ENCODE results near the gene INPP5A. TPM values are rescaled to one million over a fixed set of nuclear protein-coding genes. Genes with fewer than 3 reads are reported as not detected.

INPP5A gene
- total RNA-seq, 2 donors from 2014 or later: 74.4 to 95.3 TPM

- intact Hi-C loops (cut with DNase I): no loop called here
- peak in 1 of 2 donors; percentile 2 for ATAC-seq
Observed at GRCh38 chr10:132626761-132627665, 89.4 kb downstream of the INPP5A start.

GRCh38 chr10:132627666-132628531 is 90.3 kb downstream of the INPP5A start:
- intact Hi-C loops (cut with DNase I): no loop called here
- DNase-seq: peak; percentile 58
- peak; percentile 7 to 10 for ATAC-seq

More at GRCh38 chr10:132626761-132627665, 89.4 kb downstream of the INPP5A start:
- DNase-seq: no peak

GRCh38 chr10:132628966-132629900 is 91.6 kb downstream of the INPP5A start:
- DNase-seq (peak; percentile 18), ATAC-seq (no peak)
- intact Hi-C loops (cut with DNase I): no loop called here

- ATAC-seq (no peak), DNase-seq (peak; percentile 0)
- intact Hi-C loops (cut with DNase I): loop anchor here (5.0 to 10.0 kb wide), 4 partner anchors 38 to 113 kb away; partner anchors contain the start of gene INPP5A (in 1 of the 2)
Observed at GRCh38 chr10:132630156-132630555, 92.6 kb downstream of the INPP5A start.

GRCh38 chr10:132630666-132631337 is 93.2 kb downstream of the INPP5A start:
- intact Hi-C loops (cut with DNase I): loop anchor here (5.0 to 10.0 kb wide), 4 partner anchors 39 to 114 kb away; partner anchors contain the start of gene INPP5A (in 1 of the 2)
- peak; percentile 88 for DNase-seq
- ATAC-seq: peak; percentile 45 to 74

- intact Hi-C loops (cut with DNase I): loop anchor here (5.0 to 10.0 kb wide), 4 partner anchors 39 to 114 kb away; partner anchors contain the start of gene INPP5A (in 1 of the 2)
- DNase-seq: peak; percentile 78
- peak; percentile 84 for ATAC-seq
Observed at GRCh38 chr10:132631338-132631735, 93.8 kb downstream of the INPP5A start.

- DNase-seq (peak; percentile 74), ATAC-seq (peak; percentile 73 to 77)
- intact Hi-C loops (cut with DNase I): loop anchor here (5.0 to 10.0 kb wide), 4 partner anchors 40 to 115 kb away; partner anchors contain the start of gene INPP5A (in 1 of the 2)
Observed at GRCh38 chr10:132632091-132632561, 94.5 kb downstream of the INPP5A start.

GRCh38 chr10:132632851-132633684 is 95.5 kb downstream of the INPP5A start:
- ATAC-seq (no peak), DNase-seq (peak; percentile 15)
- intact Hi-C loops (cut with DNase I): loop anchor here (1.0 to 10.0 kb wide), 5 partner anchors 41 to 116 kb away; partner anchors contain the start of gene INPP5A (in 1 of the 2)

GRCh38 chr10:132634241-132634946 is 96.8 kb downstream of the INPP5A start:
- ATAC-seq: no peak
- peak; percentile 15 for DNase-seq
- intact Hi-C loops (cut with DNase I): loop anchor here (5.0 to 10.0 kb wide), 4 partner anchors 42 to 117 kb away; partner anchors contain the start of gene INPP5A (in 1 of the 2)

GRCh38 chr10:132634947-132635271 is 97.3 kb downstream of the INPP5A start:
- intact Hi-C loops (cut with DNase I): loop anchor here (5.0 to 10.0 kb wide), 5 partner anchors 43 to 128 kb away; partner anchors contain the start of gene INPP5A (in 1 of the 2)
- ATAC-seq: no peak
- DNase-seq: no peak

- peak; percentile 26 for DNase-seq
- no peak for ATAC-seq
- intact Hi-C loops (cut with DNase I): loop anchor here (2.0 to 10.0 kb wide), 4 partner anchors 62 to 178 kb away; partner anchors contain the start of gene INPP5A (in 1 of the 2)
Observed at GRCh38 chr10:132636358-132636757, 98.8 kb downstream of the INPP5A start.

- intact Hi-C loops (cut with DNase I): loop anchor here (1.0 to 10.0 kb wide), 5 partner anchors 63 to 179 kb away; partner anchors contain the start of gene INPP5A (in 1 of the 2)
- ATAC-seq: peak; percentile 60 to 69
- DNase-seq: no peak
Observed at GRCh38 chr10:132637477-132638129, 100.0 kb downstream of the INPP5A start.

- intact Hi-C loops (cut with DNase I): loop anchor here (5.0 to 10.0 kb wide), 3 partner anchors 63 to 131 kb away; partner anchors contain the start of gene INPP5A (in 1 of the 2)
- ATAC-seq (peak in 1 of 2 donors; percentile 25), DNase-seq (no peak)
Observed at GRCh38 chr10:132638130-132638515, 100.5 kb downstream of the INPP5A start.

GRCh38 chr10:132639470-132639869 is 101.9 kb downstream of the INPP5A start:
- no peak for DNase-seq
- intact Hi-C loops (cut with DNase I): loop anchor here (5.0 to 10.0 kb wide), 3 partner anchors 65 to 132 kb away; partner anchors contain the start of gene INPP5A (in 1 of the 2)
- no peak for ATAC-seq

Measured in left cardiac atrium (tissue), 4 donors.